NCI-H2171 treated with DMSO at 0.1 percent for 48 hours (cell line): ENCODE data around the gene NUP93.
A peak's percentile ranks its signal among the peaks of the same experiment; 100 is the strongest.

ENCODE experiments used
- DNase-seq: peaks from one replicate; lab custom pipeline; 2025; lab: John Stamatoyannopoulos, UW

The NUP93 gene

GRCh38 chr16:56817938-56818337, 88.0 kb downstream of the NUP93 start:
- DNase-seq, result no peak

GRCh38 chr16:56823081-56823733, 93.3 kb downstream of the NUP93 start:
- DNase-seq, result no peak

GRCh38 chr16:56824331-56824730, 94.4 kb downstream of the NUP93 start:
- DNase-seq, result no peak

DNA sequence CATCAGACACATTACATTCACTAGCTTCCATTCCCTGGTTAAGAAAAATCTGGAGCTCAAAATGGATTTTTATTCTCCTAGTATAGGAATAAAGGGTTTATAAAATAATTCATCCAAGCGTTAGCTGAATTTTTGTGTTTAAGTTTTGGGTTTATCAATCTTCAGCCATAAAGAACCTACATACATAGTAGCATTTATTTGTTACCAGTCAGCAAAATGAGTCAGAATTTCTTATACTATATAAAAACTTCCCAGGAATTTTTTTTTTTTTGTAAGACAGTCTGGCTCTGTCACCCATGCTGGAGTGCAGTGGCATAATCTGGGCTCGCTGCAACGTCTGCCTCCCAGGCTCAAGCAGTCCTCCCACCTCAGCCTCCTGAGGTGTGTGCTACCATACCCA, 94.9 kb downstream of the NUP93 start:
- no peak for DNase-seq

DNA sequence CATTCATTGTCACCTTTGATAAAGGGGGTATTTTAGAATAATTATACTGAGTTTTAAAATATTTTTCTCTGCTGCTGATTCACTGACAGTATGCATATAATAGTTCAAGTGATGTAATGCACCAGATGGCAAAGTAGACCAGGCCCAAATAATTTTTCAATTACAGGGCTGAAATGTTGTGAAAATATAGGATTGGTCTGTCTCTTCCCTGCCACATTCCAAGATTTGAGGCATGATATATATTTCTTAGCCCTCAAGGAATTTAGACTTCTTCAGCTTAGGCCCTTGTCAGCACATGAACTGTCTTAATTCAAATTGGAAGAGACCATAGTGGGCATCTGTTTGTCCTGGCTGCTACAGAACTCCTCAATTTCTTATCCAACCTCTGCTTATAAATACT, 95.9 kb downstream of the NUP93 start:
- DNase-seq, result no peak

GRCh38 chr16:56828647-56829046, 98.7 kb downstream of the NUP93 start:
- no peak for DNase-seq

DNA sequence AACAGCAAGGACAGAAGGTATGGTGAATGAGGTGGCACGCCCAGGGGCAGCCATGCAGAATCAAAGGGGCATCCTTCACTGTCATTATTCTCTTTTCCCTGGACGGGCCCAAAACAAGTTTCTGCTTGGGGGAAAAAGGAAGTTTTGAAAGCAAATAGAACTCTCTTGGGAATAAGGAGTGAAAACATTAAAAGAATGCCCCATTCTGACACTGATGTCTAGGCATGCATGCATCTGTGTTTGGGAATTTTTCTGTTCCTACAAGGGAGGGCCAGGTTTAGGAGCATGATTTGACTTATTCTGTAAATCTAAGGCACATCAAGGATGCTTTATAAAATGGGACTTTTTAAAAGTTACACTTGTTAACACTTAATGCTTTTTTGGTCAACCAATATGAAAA, 100.7 kb downstream of the NUP93 start:
- DNase-seq, result no peak

DNA sequence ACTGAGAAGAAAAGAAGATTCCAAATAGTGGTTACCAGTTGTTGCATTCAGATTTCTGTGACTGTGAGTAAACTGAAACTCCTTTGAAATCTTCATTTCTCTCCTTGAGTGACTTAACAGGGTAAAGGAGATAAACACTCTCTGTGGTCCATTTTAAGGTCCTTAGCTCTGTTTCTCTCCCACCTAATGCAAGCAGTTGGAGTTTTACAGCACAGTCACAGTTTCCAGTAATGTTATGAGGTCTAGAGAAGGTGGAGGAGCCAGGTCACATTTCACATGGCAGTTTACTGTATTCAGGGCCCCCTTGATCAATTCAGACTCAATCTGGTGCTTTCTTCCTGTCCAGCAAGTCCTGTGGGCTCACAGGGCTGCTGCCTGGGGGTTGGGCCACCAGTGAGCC, 102.8 kb downstream of the NUP93 start:
- DNase-seq, result no peak

DNA sequence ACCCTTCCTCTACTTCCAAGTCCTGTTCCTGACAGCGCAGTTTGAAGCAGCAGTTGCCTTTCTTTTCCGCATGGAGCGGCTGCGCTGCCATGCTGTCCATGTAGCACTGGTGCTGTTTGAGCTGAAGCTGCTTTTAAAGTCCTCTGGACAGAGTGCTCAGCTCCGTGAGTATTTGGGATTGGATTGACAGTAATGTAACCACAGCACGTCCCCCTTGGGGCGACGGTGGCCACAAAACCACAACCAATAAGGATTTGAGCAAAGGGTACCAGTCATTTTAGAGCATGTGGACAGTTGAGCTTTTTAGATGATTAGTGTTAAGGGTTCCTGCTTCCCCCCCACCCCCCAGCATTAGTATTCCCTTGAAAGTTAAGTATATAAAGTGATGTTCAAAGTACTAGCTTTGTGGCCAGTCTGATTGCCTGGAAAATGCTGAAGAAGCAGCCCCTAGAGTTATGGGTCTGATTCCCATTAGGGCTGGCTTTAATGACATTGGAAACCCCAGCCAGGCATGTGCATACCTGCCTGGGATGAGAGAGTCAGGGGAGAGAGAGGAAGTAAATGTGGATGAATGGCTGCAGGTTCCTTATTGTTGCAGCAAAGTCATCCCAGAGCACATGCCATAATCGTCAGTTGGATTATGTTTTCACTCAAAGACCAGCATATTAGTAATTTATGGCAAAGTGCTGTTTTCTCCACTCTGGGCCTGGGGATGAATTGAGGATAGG, 103.5 kb downstream of the NUP93 start:
- DNase-seq, result no peak

DNA sequence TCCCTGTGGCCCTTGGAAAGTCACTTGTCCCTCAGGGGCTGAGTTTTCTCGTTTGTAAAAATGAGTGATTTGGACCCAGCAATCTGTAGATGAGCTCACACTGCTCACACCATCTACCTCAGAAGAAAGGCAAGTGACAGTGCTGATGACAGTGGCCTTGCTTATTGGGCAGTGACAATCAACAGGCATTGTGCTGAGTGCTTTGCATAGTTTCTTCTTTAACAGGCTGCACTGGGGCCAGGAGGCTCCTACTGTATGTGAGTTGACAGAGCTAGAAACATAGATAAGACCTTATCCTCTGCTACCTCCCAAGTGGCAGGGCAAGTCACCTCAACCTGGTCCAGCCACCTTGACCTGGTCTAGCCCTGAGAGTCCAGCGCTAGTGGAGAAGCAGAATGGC, 105.4 kb downstream of the NUP93 start:
- no peak for DNase-seq

GRCh38 chr16:56836410-56837230, 106.7 kb downstream of the NUP93 start:
- no peak for DNase-seq

DNA sequence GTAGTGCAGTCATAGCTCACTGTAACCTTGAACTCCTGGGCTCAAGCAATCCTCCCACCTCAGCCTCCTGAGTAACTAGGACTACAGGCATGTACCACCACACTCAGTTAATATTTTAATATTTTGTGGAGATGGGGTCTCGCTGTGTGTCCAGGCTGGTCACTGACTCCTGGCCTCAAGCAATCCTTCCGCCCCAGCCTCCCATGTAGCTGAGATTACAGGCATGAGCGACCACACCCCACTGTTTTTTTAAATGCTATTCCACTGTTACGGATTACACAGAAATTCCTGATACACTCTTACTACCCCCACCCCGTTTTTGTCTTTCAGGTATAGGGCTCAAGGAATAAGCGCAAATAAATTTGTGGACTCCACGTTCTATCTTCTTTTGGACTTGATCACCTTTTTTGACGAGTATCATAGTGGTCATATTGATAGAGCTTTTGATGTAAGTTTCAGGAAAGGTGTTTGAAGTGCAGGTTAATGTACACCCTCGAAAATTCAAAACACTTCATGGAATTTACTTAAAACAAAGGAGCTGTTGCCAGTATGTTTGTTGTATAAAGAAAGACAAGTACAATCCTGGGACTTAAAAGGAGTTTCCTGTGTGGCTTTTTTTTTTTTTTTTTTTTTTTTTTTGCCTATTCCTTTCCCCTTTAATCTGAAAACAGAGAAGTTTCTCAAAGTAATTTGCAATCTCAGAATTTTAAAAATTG, 108.9 kb downstream of the NUP93 start:
- DNase-seq, result no peak

- DNase-seq, result no peak
Measured at GRCh38 chr16:56841233-56841632, 111.3 kb downstream of the NUP93 start.

DNA sequence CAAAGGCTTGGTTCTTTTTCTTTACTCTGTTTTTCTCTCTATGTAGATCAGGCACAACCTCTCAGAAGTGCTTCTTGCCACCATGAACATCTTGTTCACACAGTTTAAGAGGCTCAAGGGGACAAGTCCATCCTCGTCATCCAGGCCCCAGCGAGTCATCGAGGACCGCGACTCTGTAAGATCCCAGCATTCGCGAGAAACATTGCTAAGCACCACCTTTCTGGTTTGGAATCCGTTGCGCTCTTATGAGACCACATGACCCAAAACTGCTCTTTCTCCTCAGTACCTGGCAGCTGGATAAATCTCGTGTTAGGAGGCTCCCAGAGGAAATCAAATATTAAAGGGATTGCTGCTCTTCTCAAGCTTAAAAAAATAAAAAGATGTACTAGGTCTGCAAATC, 111.7 kb downstream of the NUP93 start:
- no peak for DNase-seq

- DNase-seq, result no peak
Measured at GRCh38 chr16:56842133-56842532, 112.2 kb downstream of the NUP93 start.

DNA sequence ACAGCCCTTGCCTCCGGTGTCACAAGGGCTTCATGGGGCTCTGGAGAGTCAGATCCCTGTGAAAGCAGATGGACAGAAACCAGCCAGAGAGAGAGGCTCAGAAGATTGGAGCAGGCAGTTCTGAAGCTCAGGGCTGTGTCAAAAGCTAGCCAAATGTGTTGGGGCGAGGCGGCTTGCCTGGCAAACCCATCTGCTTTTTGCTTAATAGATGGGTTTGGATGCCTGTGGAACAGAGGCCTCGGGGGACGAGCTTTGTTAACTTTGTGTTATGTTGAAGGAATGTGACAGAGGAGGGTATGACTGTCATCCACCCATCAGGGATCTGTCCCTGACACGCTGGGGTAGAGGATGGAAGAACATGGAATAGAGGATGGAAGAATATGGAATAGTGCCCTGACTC, 114.1 kb downstream of the NUP93 start:
- DNase-seq, result no peak

DNA sequence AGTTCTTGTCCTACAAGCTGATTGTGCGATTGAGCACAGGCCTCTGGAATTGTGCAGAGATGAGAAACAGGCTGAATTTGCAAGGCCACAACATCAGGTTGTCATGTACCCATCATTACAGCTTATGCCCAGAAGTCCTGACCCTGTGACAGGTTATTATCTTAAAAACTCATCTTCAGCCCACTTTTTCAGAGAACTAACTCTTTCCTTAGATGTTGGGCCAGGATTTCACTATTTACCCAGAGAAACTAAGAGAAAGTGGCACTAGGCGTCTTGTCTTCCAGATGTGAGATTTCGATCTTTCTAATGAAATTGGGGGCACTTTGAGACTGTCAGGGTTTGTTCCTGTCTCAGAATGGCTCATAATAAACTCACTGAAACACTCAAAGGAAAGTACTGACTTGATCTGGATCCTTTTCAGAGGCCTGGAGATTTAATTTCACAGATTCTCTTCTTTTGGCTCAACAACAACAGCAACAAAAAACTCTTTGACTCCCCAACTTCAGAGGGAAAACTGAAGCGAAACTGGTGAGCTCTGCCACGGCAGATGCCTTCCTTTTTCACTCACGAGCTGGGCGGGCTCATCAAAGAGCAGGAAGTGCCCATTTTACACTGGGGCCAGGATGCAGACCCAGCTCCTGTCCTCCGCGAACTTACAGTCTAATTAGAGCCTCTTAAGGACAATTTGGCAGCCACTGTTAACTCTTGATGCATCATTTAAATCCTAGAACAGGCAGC, 117.4 kb downstream of the NUP93 start:
- DNase-seq, result no peak

DNA sequence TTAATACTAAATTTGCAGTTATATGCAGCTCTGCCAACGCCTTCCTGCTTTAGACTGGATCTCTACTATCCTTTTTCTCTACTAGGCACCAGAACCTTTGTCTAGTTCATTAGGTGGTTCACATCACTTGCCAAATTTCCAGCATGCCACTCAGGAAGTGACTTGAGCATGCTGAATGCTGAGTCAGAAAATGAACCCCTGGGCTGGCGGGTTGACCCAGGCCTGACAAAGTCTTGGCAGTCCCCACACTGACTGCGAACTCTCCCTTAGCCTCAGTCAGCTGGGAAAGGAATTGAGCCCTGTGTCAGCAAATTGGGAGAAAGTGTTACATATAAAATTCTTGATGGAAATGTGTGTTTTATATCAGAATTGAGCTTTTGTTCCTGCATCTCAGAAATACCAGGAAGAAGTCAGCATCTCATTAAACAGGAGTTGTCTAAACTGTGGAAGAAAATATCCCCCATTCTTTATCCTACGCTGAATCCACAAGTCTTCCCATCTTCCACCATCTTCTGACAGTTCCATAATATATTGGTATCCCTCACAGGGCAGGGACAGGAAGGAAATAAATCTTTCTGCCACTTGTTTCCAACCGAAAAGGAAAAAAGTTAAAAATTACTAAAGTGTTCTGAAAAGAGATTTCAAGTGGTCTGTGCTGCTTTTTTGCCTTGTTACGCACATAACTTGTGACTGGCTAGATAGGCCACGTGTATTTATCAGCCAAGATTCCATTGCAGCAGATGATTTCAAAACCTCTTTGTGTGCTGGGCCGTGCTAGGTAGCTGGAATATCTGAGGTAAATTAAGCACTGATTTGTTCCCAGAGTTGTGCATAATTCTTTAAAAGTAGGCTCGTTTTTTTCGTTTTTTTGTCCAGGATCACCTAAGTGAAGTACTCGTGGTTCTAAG, 118.4 kb downstream of the NUP93 start:
- no peak for DNase-seq

DNA sequence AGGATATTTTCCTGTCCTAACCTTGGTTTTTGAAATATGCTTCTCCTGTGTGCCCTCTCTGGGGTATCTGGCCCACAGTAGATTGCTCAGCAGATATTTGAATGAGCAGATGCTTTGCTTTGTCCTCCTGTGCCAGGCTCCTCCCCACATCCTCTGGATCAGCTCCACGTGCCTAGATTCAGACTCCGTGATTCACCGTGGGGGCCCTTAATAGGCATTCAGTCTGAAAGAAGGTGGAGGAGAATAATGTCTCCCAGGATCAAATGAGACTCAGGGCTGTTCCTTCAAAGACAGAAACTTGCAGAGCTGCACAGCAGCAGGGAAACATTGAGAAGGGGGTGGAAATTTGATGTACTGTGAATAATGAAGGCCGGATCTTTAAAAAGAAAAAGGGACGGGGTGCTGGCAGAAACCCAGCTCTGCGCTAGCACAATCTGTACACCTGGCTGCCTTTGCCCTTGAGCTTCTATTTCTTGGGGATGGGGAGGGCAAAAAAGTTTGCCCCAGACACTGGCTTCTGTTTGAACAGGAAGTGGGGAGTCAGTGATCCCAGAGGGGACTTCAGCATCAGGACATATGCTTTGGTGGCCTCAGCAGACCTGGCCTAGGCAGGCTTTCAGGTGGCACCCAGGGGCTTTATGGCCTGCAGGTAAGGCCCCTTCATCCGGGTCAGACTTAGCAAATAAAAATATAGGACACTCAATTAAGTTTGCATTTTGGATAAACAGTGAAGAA, 119.2 kb downstream of the NUP93 start:
- DNase-seq, result peak; percentile 92
